ENCODE results near the gene FAM13A.

DNA sequence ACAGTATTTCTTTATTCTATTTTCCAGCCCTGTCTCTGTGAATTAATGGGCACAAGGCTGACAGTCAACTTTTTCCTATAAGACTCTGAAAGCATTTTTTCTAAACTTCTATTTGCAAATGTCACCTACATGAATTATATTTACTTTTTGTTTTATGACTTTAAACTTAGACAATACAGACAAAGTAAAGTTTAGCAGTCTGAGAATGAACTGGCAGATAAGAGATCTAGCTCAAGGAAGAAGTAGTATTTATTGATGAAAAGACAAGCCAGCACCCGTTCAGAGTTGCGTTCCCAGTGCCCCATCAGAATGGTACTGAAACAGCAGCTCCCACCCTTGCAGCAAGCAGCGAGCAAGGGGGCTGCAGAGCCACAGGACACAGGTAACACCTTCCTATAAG lies 148.5 kb downstream of the FAM13A start:
- no peak for TF ChIP-seq CTCF (IDR thresholded peaks at IDR 0.05)
- no peak for TF ChIP-seq POLR2A (IDR thresholded peaks at IDR 0.05)
